Pancreas (tissue), 10 donors: ENCODE measurements around the gene CNOT9. TPM values are rescaled to one million over a fixed set of nuclear protein-coding genes. Genes with fewer than 3 reads are reported as not detected.

Source experiments
- ATAC-seq, 4 donors: fragments of 200-7000 bp; cut with Tn5 transposase; one replicate each; pipeline versions ENCODE4 v1.8.0 to v1.9.1; 2020; ENCODE audit warnings: mild to moderate bottlenecking in 4 of 4, moderate library complexity in 4 of 4
- DNase-seq, 6 donors: peaks; one replicate each; pipeline ENCODE4 v3.0.0-alpha.2; 2020
- FAIRE-seq: peaks from 2 replicates; lab custom pipeline; 2012; peaks lifted over from hg19 to GRCh38; lab: Jason Lieb, UNC
- H3K27ac ChIP-seq, 4 donors: fragments of 200-600 bp; sonication (generic); 1 replicate in 3 of 4; 2 replicates in 1 of 4; pipeline versions ENCODE4 v1.5.0 to v1.8.0; 2020
- H3K27me3 ChIP-seq, 4 donors: fragments of 200-600 bp; one replicate each; pipeline ENCODE4 v1.8.0; 2021
- H3K36me3 ChIP-seq, 3 donors: fragments of 200-600 bp; sonication (generic) in 1 of 3; one replicate each; pipeline versions ENCODE4 v1.5.0 to v1.8.0; 2020 to 2021
- H3K4me1 ChIP-seq, 3 donors: fragments of 200-600 bp; one replicate each; pipeline ENCODE4 v1.8.0; 2021
- H3K4me3 ChIP-seq, 4 donors: fragments of 200-600 bp; sonication (generic) in 2 of 4; one replicate each; pipeline versions ENCODE4 v1.5.0 to v1.8.0; 2020 to 2021
- H3K9me3 ChIP-seq, 4 donors: fragments of 200-600 bp; one replicate each; pipeline ENCODE4 v1.8.0; 2021
- WGBS, 2 donors: extraction: QIAGEN DNeasy Blood & Tissue Kit; methylation state at CpG; one replicate each; pipeline ENCODE4 v1.1.7; 2013; 5-methylcytosine and 5-hydroxymethylcytosine counted together
- intact Hi-C, 3 donors: fragments of 100-400 bp; cut with DNase I; formaldehyde crosslinking; loops; one replicate each; pipeline versions ENCODE4 v1.11.1 to v1.14.2; 2022
- polyA plus RNA-seq, 2 donors: library from polyadenylated mRNA; stranded (reverse); fragments of 200-250 nt; gene quantifications; one replicate each; pipeline ENCODE4 v1.2.3, GENCODE V29; 2013
- total RNA-seq, 6 donors: library from RNA; stranded (reverse); fragmentation: NEBNext Ultra II Directional in 4 of 6; extraction: Animal tissue kit (Norgen Biotek cat#: 25700) in 4 of 6; gene quantifications; one replicate each; pipeline versions ENCODE4 v1.2.1 to v1.2.4, GENCODE V29; 2021 to 2023
- TF ChIP-seq, protein P1 (sequence below), 4 donors: fragments of 200-600 bp; sonication (generic) in 3 of 4; IDR thresholded peaks; one replicate each; pipeline versions ENCODE4 v1.5.0 to v1.8.0; 2021; ENCODE audit warnings: antibody characterized with exemption in 4 of 4
- donor health status: healthy with polysubstance abuse.
- donor health status: DM: no; HTN: no; CAD: no; lungs with moderate emphysema.
- donor health status: DM: no; HTN: no; CAD: no.
- donor health status: control.
- donor health status: control.
- donor health status: Bipolar disorder and iron deficiency.
- donor health status: DM: yes; HTN: yes; CAD: no.
- donor health status: DM: no; HTN: no; CAD: no.
- donor health status: DM: no; HTN: no; CAD: no.
- donor health status: DM: yes; HTN: yes; CAD: no.

CNOT9 gene
- total and polyA plus RNA-seq, 8 donors: 10.6 to 19.3 (median 13.3) TPM

DNA sequence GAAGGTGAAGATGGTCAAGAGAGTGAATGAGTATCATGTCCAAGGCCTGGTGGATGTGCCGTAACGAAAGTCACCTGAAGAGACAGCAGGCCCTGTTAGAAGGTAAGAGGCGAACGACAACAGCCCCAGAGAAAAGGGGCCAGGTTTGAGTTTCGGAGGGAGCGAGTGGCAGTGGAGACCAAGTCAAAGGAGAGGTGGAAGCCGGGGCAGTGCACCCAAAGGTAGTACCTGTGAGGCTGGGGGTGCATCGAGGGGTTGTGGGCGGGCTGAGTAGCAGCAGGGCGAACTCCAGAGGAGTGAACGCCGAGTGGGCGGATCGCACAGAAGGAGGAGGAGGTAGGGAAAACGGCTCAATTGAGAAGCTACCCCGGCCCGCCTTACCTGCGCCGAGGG is 846 bp upstream of the CNOT9 start:
- H3K4me1 ChIP-seq: peaks cover 0 to 29% (median 18%) of the 10 kb centered on the region in 3 donors
- H3K27ac ChIP-seq: peak overlapping the region; percentile 75 to 92 (median 83)
- DNase-seq: no peak
- no peak for FAIRE-seq
- peak overlapping the region; percentile 73 to 89 (median 78) for H3K4me3 ChIP-seq
- TF ChIP-seq, protein P1, sequence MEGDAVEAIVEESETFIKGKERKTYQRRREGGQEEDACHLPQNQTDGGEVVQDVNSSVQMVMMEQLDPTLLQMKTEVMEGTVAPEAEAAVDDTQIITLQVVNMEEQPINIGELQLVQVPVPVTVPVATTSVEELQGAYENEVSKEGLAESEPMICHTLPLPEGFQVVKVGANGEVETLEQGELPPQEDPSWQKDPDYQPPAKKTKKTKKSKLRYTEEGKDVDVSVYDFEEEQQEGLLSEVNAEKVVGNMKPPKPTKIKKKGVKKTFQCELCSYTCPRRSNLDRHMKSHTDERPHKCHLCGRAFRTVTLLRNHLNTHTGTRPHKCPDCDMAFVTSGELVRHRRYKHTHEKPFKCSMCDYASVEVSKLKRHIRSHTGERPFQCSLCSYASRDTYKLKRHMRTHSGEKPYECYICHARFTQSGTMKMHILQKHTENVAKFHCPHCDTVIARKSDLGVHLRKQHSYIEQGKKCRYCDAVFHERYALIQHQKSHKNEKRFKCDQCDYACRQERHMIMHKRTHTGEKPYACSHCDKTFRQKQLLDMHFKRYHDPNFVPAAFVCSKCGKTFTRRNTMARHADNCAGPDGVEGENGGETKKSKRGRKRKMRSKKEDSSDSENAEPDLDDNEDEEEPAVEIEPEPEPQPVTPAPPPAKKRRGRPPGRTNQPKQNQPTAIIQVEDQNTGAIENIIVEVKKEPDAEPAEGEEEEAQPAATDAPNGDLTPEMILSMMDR (IDR thresholded peaks at IDR 0.05): no peak
- intact Hi-C loops: no loop called here
- H3K9me3 ChIP-seq: no peaks in the 10 kb centered on the region
- H3K27me3 ChIP-seq: no peaks in the 10 kb centered on the region
- WGBS, 2 donors: 0% methylated on average over 19 of the region's 19 CpGs
- peak; percentile 46 to 64 (median 58) for ATAC-seq
- no peaks in the 10 kb centered on the region for H3K36me3 ChIP-seq

DNA sequence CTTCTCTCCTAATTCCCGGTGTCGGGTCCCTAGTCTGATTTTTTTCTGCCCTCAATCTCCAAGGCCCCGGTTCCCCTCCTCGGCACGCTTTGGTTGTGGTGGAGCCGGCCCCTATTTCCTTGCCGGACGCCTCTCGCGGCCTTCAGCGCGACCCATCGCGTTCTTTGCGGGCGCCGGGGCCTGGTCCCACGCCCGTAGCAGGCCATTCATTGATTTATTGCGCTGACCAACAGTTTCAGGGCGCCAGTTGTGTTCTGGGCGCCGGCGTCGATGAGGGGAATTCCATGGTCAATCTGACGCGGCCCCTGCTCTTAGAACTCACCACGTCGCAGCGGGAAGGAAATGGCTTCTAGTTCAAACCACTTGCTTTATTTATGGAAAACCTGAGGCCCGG is 396 bp downstream of the CNOT9 start:
- H3K4me3 ChIP-seq: peak overlapping the region; percentile 68 to 82 (median 74)
- TF ChIP-seq, protein P1 (IDR thresholded peaks at IDR 0.05): no peak
- ATAC-seq (peak; percentile 14 to 48 (median 39)), DNase-seq (peak in 5 of 6 donors; percentile 39 to 70 (median 47)), FAIRE-seq (no peak)
- peaks cover 0 to 29% (median 18%) of the 10 kb centered on the region in 3 donors for H3K4me1 ChIP-seq
- WGBS, 2 donors: 0% methylated on average over 31 of the region's 31 CpGs
- peak overlapping the region; percentile 62 to 92 (median 76) for H3K27ac ChIP-seq
- intact Hi-C loops: no loop called here
- no peaks in the 10 kb centered on the region for H3K36me3 ChIP-seq
- no peaks in the 10 kb centered on the region for H3K27me3 ChIP-seq
- no peaks in the 10 kb centered on the region for H3K9me3 ChIP-seq

DNA sequence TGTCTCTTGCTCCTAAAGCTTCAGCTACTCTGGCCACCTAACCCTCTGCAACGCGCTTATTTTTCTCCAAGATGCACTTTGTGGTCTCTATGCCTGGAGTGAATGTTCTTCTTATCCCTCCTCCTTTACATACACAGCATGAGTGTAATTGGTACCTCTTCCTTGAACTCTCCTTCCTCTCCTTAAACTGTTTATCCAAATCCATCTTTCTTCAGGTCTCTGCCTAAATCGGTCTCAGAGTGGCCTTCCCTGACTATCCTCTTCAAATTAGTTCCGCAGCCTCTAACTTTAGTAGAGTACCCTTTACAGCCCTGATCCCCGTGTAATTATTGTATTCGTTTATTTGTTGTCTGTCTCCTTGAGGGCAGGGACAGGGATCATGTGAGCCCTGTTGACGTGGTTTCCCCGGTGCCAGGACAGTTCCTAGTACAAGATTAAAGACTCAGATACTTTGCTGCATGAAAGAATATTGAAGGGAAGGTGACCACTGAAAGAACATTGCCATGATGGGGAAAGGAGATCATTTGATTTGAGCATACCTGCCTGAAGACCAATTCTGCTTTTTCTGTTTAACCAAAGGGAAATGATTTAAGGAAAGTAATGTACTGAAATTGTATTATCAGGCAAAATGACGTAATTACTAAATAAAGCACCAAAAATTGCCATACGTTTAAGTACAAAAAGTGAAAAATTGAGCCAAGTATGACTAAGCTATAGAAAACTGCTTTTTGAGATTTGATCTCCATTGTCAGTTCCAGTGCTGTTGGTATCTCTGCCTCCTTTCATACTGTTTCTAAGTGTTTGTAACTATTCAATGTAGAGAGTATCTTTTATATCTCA is 1.2 kb downstream of the CNOT9 start:
- FAIRE-seq: no peak
- peak in 1 of 6 donors; percentile 20 for DNase-seq
- intact Hi-C loops: no loop called here
- Histone ChIP-seq H3K27ac (peak overlapping the region in 3 of 4 donors; percentile 62 to 92 (median 89)), H3K27me3 (no peaks in the 10 kb centered on the region), H3K4me3 (peak overlapping the region; percentile 68 to 82 (median 74)), H3K9me3 (no peaks in the 10 kb centered on the region), H3K4me1 (peaks cover 0 to 34% (median 18%) of the 10 kb centered on the region in 3 donors), H3K36me3 (no peaks in the 10 kb centered on the region)
- no peak for ATAC-seq
- TF ChIP-seq, protein P1 (IDR thresholded peaks at IDR 0.05): no peak
- 5 to 6% methylated on average over 10 of the region's 10 CpGs for WGBS, 2 donors

DNA sequence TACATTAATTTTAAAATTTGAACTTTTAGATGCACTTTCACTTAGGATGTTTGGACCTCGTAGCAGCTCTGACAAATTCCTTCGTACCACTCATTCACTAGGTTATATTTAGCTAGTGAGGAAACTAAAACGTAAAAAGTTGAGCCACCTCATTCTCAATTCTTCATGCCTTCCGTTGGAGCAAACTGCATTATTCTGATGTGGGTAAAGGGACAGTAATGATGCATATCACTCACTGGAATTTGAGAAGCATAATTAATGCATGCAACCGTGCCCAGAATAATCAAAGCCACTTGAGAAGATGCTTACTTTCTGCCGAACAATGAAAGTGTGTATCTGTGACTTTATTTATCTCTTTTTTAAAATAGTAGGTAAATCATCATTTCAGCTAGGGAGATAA is 2.2 kb downstream of the CNOT9 start:
- Histone ChIP-seq H3K36me3 (no peaks in the 10 kb centered on the region), H3K9me3 (no peaks in the 10 kb centered on the region), H3K4me3 (no peak overlapping the region), H3K4me1 (peaks cover 0 to 34% (median 18%) of the 10 kb centered on the region in 3 donors), H3K27me3 (no peaks in the 10 kb centered on the region), H3K27ac (no peak overlapping the region)
- WGBS, 2 donors: 26 to 30% methylated on average over 6 of the region's 6 CpGs
- intact Hi-C loops: no loop called here
- ATAC-seq (no peak), DNase-seq (no peak), FAIRE-seq (no peak)
- TF ChIP-seq, protein P1 (IDR thresholded peaks at IDR 0.05): no peak

DNA sequence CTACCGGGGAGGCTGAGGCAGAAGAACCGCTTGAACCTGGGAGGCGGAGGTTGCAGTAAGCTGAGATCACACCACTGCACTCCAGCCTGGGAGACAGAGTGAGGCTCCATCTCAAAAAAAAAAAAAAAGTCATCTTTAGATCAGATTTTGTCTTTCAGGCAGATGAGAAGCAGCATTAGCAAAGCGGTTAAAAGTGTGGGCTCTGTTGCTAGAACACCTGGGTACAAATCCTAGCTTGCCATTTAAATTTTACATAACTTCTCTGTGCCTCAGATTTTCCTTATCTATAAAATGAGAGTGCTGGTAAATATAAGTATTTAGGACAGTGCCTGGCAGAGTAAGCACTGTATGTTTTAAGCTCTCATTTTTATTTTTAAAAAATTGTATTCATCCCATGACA is 8.2 kb downstream of the CNOT9 start:
- intact Hi-C loops: no loop called here
- TF ChIP-seq, protein P1 (IDR thresholded peaks at IDR 0.05): no peak
- FAIRE-seq (no peak), DNase-seq (no peak), ATAC-seq (no peak)
- peaks cover 0 to 6% (median 0%) of the 10 kb centered on the region in 3 donors for H3K36me3 ChIP-seq
- no peaks in the 10 kb centered on the region for H3K9me3 ChIP-seq
- 97% methylated on average over 4 of the region's 4 CpGs for WGBS, 2 donors
- H3K4me3 ChIP-seq: no peak overlapping the region
- H3K27me3 ChIP-seq: no peaks in the 10 kb centered on the region
- peaks cover 0 to 4% (median 0%) of the 10 kb centered on the region in 3 donors for H3K4me1 ChIP-seq
- no peak overlapping the region for H3K27ac ChIP-seq
